Prostate gland (tissue), 2 donors: Measurements from ENCODE around the gene KIFC3. TPM values are rescaled to one million over a fixed set of nuclear protein-coding genes. Genes with fewer than 3 reads are reported as not detected.
"Not testable (repeated sequence)": the region's sequence is repeated elsewhere in the genome, so short reads cannot be mapped to it uniquely, and the experiment has no call there.

ENCODE experiments used
- DNase-seq: peaks from one replicate; pipeline ENCODE4 v3.0.0-alpha.2; 2019; ENCODE audit warnings: low spot score
- H3K27ac ChIP-seq, 2 donors: fragments of 200-600 bp; sonication (generic); 2 replicates each; pipeline ENCODE4 v1.5.1; 2017 to 2019
- H3K27me3 ChIP-seq: fragments of 200-600 bp; sonication (generic); replicated peaks from 2 replicates; pipeline ENCODE4 v1.5.1; 2019; ENCODE audit not compliant: insufficient read depth
- H3K36me3 ChIP-seq, 2 donors: fragments of 200-600 bp; sonication (generic); 1 replicate in 1 of 2; 2 replicates in 1 of 2; pipeline versions ENCODE4 v1.5.1 to v1.8.1; 2017 to 2019
- H3K4me1 ChIP-seq: fragments of 200-600 bp; sonication (generic); replicated peaks from 2 replicates; pipeline ENCODE4 v1.5.1; 2019
- H3K4me3 ChIP-seq, 2 donors: fragments of 200-600 bp; sonication (generic); 2 replicates each; pipeline ENCODE4 v1.5.1; 2017 to 2019
- H3K9me3 ChIP-seq: fragments of 200-600 bp; sonication (generic); 2 replicates; pipeline ENCODE4 v1.5.1; 2017
- CTCF ChIP-seq, 4 experiments: fragments of 200-600 bp in 2 of 4; fragments of 450-650 bp in 2 of 4; sonication (generic) in 2 of 4; IDR thresholded peaks; 1 replicate in 3 of 4; 2 replicates in 1 of 4; pipeline ENCODE4 v1.5.1; 2016 to 2019; ENCODE audit warnings: antibody characterized with exemption in 4 of 4, mild to moderate bottlenecking in 2 of 4, moderate library complexity in 2 of 4
- POLR2A ChIP-seq: fragments of 450-650 bp; IDR thresholded peaks from one replicate; pipeline ENCODE4 v1.6.1; 2016; ENCODE audit warnings: antibody characterized with exemption, mild to moderate bottlenecking
- POLR2AphosphoS5 ChIP-seq: sonication (generic); formaldehyde crosslinking; IDR thresholded peaks from one replicate; pipeline ENCODE4 v1.6.1; 2017; ENCODE audit warnings: antibody characterized with exemption
- WGBS: methylation state at CpG from one replicate; pipeline ENCODE4 v1.1.5; 2018; 5-methylcytosine and 5-hydroxymethylcytosine counted together
- intact Hi-C: fragments of 100-400 bp; cut with DNase I; formaldehyde crosslinking; loops from one replicate; pipeline ENCODE4 v1.14.2; 2022
- total RNA-seq, 2 donors: library from RNA; depleted of rRNA; stranded (reverse); fragments of >200 nt; gene quantifications; one replicate each; pipeline ENCODE4 v1.1.0, GENCODE V29; 2016

The KIFC3 gene
- 10 to 100 TPM; 16.3 to 79.5 TPM for total RNA-seq

GRCh38 chr16:57802341-57803133 lies at the start of gene KIFC3:
TSS of gene KIFC3 (minus strand) at chr16:57802491. CDS start at chr16:57798243, 4,248 bp downstream.
- Histone ChIP-seq H3K4me1 (no peaks in the 10 kb centered on the region), H3K27ac (peak within 1 kb of the TSS; percentile 75 to 77), H3K4me3 (peak within 1 kb of the TSS; percentile 43 to 47), H3K36me3 (no peaks in the 10 kb centered on the region), H3K9me3 (no peaks in the 10 kb centered on the region), H3K27me3 (no peaks in the 10 kb centered on the region)
- peak; percentile 52 for DNase-seq
- WGBS, result 10% methylated on average over 59 of the region's 78 CpGs
- TF ChIP-seq CTCF (IDR thresholded peaks at IDR 0.05), result peak in 2 of 4 experiments; percentile 27 to 55
- TF ChIP-seq POLR2AphosphoS5, result no peak
- TF ChIP-seq POLR2A, result no peak
- intact Hi-C loops, result loop anchor here (5.0 kb wide), 2 partner anchors 45 to 60 kb away; no protein-coding TSS in a partner anchor

GRCh38 chr16:57848181-57848580 lies 45.9 kb upstream of the KIFC3 start:
- H3K4me1 ChIP-seq, result no peaks in the 10 kb centered on the region
- no peaks in the 10 kb centered on the region for H3K27me3 ChIP-seq
- no peak for DNase-seq
- WGBS, result 83% methylated on average over 5 of the region's 5 CpGs
- H3K36me3 ChIP-seq, result no peaks in the 10 kb centered on the region
- no peaks in the 10 kb centered on the region for H3K9me3 ChIP-seq
- H3K27ac ChIP-seq, result no peak overlapping the region
- H3K4me3 ChIP-seq, result no peak overlapping the region
- intact Hi-C loops, result no loop called here
- TF ChIP-seq POLR2A (no peak), POLR2AphosphoS5 (no peak), CTCF (IDR thresholded peaks at IDR 0.05) (no peak)

- 73% methylated on average over 6 of the region's 6 CpGs for WGBS
- DNase-seq, result not testable (repeated sequence)
Observed at GRCh38 chr16:57846931-57847330, 44.6 kb upstream of the KIFC3 start.

GRCh38 chr16:57846078-57846697 lies 43.9 kb upstream of the KIFC3 start:
- H3K27ac ChIP-seq, result no peak overlapping the region
- no peaks in the 10 kb centered on the region for H3K36me3 ChIP-seq
- no peaks in the 10 kb centered on the region for H3K4me1 ChIP-seq
- TF ChIP-seq CTCF (IDR thresholded peaks at IDR 0.05) (no peak), POLR2A (no peak), POLR2AphosphoS5 (no peak)
- no peak for DNase-seq
- no peaks in the 10 kb centered on the region for H3K27me3 ChIP-seq
- intact Hi-C loops, result no loop called here
- whole genome bisulfite sequencing, result 50% methylated on average over 9 of the region's 9 CpGs
- H3K9me3 ChIP-seq, result no peaks in the 10 kb centered on the region
- H3K4me3 ChIP-seq, result no peak overlapping the region

More at GRCh38 chr16:57846931-57847330, 44.6 kb upstream of the KIFC3 start:
- H3K4me3 ChIP-seq, H3K36me3 ChIP-seq, H3K4me1 ChIP-seq, intact Hi-C loops, H3K27ac ChIP-seq, H3K27me3 ChIP-seq, H3K9me3 ChIP-seq: not testable (repeated sequence)

- TF ChIP-seq POLR2AphosphoS5 (no peak), CTCF (IDR thresholded peaks at IDR 0.05) (no peak), POLR2A (no peak)
- no peaks in the 10 kb centered on the region for H3K27me3 ChIP-seq
- no peaks in the 10 kb centered on the region for H3K36me3 ChIP-seq
- no peaks in the 10 kb centered on the region for H3K9me3 ChIP-seq
- H3K27ac ChIP-seq, result no peak overlapping the region
- no peaks in the 10 kb centered on the region for H3K4me1 ChIP-seq
- no peak for DNase-seq
- WGBS, result 86% methylated on average over 8 of the region's 8 CpGs
- intact Hi-C loops, result no loop called here
- H3K4me3 ChIP-seq, result no peak overlapping the region
Observed at GRCh38 chr16:57845115-57845514, 42.8 kb upstream of the KIFC3 start.
